ENCODE data around the gene NR2F1-AS1.
"Not testable (repeated sequence)": the region's sequence is repeated elsewhere in the genome, so short reads cannot be mapped to it uniquely, and the experiment has no call there.

The NR2F1-AS1 gene

DNA sequence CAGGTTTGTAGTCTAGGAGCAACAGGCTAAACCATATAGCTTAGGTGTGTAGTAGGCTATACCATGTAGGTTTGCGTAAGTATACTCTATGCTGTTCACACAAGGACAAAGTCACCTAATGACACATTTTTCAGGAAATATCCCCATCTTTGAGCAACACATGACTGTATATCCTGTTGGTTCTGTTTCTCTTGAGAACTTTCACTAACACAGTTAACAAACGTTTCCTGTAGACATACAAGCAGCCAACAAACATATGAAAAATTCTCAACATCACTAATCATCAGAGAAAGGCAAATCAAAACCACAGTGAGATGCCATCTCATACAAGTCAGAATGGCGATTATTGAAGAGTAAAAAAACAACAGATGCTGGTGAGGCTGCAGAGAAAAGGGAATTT lies 68.2 kb downstream of the NR2F1-AS1 start:
- no peak for DNase-seq

DNA sequence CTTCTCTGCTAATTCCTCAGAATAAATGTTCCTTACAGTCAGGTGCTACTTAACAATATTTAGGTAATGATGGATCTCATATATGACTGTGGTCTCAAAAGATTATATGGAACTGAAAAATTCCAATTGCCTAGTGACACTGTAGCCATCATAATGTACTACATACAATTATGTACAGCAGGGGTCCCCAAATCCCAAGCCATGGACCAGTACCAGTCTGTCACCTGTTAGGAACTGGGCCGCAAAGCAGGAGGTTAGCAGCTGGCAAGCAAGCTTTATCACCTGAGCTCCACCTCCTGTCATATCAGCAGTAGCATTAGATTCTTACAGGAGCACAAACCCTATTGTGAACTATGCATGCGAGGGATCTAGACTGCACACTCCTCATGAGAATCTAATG lies 69.6 kb downstream of the NR2F1-AS1 start:
- DNase-seq, result no peak

DNA sequence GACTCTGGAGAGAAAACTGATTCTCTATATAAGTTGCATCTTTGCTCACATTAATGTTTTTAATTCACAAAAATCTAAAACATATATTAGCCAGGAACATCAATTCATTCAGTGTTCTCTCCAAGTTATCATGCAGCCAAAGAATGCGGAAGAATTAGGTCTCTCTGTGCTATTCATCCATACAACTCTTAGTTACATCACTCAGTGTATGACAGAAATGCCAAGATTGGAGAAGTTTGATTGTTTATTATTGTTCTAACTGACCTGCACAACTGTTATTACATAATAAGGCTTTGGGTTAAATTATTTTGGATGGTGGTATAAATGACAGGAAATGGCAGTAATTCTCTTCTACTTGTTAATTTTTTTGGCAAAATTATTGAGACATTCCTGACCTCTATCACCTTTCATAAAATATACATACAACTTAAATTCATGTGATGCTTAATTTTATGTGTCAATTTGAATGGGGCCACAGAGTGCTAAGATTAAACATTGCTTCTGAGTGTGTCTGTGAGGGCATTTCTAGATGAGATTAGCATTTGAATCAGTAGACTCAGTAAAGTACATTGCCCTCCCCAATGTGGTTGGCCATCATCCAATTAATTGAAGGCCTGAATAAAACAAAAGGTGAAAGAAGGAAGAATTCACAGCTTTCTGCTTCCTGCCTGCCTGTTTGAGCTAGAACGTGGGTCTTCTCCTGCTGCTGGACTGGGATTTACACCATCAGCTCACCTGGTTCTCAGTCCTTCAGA lies 70.2 kb downstream of the NR2F1-AS1 start:
- DNase-seq, result no peak

DNA sequence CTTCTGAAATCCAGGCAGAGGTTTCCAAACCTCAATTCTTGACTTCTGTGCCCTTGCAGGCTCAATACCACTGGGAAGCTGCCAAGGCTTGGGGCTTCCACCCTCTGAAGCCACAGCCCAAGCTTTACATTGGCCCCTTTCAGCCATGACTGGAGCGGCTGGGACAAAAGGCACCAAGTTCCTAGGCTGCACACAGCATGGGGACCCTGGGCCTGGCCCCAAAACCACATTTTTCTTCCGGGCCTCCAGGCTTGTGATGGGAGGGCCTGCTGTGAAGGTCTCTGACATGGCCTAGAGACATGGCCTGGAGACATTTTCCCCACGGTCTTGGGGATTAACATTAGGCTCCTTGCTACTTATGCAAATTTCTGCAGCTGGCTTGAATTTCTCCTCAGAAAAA lies 75.5 kb downstream of the NR2F1-AS1 start:
- DNase-seq, result not testable (repeated sequence)

DNA sequence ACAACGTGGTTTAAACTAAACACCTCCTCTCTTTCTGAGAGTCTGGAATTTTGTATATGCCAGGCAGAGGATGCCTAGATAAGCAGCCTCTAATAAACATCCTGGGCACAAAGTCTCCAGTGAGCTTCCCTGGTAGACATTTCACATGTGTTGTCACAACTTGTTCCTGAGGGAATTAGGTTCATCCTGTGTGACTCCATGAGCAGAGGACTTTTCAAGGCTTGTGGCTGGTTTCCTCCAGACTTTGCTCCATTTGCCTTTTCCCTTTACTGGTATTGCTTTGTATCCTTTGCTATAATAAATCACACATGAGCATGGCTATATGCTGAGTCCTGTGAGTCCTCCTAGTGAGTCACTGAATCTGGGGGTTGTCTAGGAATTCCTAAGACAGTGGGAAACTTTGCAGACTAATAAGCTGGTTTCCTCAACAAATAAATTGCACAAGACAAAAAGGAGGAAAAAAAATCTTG lies 77.4 kb downstream of the NR2F1-AS1 start:
- no peak for DNase-seq

- DNase-seq, result no peak
Measured at GRCh38 chr5:93497096-93497495, 83.9 kb downstream of the NR2F1-AS1 start.

DNA sequence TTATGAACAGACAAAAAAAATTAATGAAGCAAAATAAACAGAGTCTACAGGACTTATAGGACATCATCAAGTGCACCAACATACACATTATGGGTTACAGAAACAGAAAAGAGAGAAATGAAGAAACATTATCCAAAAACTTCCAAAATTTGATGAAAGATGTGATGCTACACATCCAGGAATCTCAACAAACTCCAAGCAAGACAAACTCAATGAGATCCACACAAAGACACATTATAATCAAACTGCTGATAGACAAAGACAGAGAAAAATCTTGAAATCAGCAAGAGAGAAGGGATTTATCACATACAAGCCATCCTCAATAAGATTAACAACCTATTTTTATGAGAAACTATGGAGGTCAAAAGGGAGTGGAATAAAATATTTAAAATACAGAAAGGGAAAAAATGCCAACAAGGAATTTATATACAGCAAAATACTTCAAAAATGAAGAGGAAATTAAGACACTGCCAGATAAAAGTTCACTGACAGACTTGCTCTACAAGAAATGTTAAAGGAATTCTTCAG lies 101.0 kb downstream of the NR2F1-AS1 start:
- no peak for DNase-seq

DNA sequence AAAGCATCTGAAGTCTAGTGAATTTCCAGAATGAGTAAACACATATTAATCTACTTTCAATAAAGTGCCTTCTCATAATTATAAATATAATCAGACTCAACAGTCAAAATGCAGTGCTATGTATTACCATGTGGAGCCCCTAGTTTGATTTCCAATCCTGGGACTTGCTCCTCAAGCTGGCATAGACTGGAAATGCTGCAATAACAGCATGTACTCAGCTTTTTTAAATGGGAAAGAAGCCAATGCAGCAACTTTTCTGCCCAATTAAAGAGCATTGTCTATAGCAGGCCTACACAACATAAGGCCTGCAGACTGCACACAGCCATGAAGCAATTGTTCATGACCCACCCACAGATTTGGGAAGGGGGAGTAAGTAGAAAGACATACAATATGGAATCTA lies 103.2 kb downstream of the NR2F1-AS1 start:
- no peak for DNase-seq

- no peak for DNase-seq
Measured at GRCh38 chr5:93476251-93476742, 104.7 kb downstream of the NR2F1-AS1 start.

DNA sequence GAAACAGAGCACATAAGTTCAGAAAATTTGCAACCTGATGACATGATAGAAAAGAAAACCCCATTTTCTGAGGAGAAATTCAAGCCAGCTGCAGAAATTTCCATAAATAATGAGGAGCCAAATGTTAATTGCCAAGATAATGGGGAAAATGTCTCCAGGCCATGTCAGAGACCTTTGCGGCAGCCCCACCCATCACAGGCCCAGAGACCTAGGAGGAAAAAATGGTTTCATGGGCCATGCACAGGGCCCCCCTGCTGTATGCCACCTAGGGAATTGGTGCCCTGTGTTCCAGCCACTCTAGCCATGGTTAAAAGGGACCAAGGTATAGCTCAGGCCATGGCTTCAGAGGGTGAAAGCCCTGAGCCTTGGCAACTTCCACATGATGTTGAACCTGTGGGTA lies 118.1 kb downstream of the NR2F1-AS1 start:
- DNase-seq, result no peak

- no peak for DNase-seq
Measured at GRCh38 chr5:93461756-93462155, 119.3 kb downstream of the NR2F1-AS1 start.

DNA sequence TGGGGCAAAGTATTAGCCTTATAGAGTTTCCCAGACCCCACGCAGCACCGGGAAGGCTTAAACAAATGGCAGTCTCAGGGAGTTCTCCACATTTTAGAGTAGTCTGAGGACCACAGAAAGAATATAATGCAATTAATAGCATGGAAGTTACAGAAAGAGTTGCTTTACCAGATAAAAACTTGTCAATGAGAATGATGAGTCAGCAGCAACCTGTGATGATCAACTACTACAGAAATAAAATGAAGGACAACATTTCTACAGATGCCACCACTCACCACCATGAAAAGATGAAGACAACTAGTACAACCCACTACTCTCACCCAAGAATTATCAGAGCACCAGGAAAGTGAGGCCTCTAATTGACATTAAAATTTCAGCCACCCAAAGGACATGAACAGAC lies 120.7 kb downstream of the NR2F1-AS1 start:
- DNase-seq, result no peak

GRCh38 chr5:93456796-93457195 lies 124.2 kb downstream of the NR2F1-AS1 start:
- DNase-seq, result not testable (repeated sequence)

DNA sequence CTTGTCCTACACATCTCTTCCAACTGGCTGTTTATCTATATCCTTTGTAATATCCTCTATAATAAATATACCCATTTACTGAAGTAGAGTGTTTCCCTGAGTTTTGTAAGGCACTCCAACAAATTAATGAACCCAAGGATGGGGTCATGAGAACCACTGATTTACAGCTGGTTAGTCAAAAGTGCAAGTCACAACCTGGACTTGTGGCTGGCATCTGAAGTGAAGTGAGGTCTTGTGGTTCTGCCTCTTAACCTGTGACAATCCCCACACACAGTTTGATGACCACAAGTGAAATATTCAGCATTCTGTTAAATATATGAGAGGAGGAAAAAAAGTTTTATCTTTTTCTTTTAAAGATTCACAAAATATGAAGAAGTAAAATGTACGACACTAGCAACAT lies 126.1 kb downstream of the NR2F1-AS1 start:
- no peak for DNase-seq

DNA sequence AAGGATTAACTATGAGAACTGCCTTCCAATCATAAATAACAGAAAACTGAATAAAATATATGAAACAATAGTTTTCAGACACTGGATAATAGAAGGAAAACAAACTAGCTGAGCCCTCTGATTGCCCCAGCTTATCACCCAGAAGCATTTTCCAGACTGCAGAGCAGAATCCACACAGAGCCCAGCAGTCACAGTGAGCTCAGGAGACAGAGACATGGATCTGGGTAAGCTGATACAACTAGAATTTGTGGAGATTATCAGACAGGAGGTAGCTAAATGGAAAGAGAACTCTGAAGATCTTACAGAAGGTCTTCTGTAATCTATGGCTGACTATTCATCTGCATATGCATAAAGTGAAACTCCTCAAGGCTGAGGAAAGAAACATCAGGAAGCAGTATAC lies 128.8 kb downstream of the NR2F1-AS1 start:
- DNase-seq, result no peak

DNA sequence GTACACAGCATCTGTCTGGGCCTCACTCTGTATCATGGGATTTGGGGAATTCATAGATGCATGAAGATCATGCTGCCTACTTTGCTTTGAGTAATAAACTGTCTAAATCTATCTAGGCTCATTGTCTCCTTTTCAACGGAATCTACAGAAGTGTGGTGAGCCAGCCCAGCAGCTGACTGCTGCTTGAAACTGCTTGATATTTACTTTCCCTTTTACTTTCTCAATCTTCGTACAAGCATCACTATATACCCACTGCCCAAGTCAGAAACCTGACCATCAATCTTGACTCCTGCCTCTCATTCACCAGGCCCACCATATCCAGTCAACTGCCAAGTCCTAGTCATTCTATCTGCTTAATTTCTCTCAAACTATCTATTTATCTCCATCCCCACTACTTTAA lies 142.9 kb downstream of the NR2F1-AS1 start:
- DNase-seq, result no peak

DNA sequence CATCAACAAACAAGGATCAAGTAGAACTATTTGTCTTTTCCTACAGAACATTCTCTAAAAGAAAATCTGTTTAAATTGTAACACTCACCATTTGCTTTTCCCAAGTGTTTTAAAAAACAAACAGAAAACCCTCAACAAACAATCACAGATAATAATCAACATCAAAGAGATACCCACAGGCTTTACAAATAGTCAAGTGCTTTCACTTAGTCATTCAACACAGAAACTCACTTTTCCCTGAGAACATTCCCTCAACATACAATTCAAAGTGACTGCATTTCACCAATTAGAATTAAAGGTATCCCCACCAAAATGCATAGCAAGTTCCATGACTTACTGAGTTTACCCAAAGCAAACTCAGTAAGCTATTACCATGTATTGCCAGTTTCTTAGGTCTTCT lies 144.9 kb downstream of the NR2F1-AS1 start:
- DNase-seq, result no peak

GRCh38 chr5:93433422-93433821 lies 147.6 kb downstream of the NR2F1-AS1 start:
- DNase-seq, result no peak

DNA sequence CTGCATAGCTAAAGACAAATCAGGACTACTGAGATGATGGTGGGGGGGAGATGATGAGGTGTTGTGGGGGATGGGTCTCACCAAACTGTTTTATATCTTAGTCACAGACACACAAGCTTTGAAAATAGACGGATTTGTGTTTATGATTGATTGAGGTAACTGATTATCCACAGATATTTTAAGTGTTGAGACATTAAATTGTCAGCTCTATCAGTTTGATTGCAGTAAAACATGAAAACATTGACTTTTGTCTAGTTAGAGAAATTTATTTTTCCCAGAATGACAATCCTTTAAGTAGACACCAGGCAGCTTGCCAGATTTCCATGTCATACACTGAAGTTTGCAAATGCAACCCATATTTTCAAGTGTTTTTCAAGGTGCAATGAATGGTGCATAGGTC lies 149.8 kb downstream of the NR2F1-AS1 start:
- no peak for DNase-seq

DNA sequence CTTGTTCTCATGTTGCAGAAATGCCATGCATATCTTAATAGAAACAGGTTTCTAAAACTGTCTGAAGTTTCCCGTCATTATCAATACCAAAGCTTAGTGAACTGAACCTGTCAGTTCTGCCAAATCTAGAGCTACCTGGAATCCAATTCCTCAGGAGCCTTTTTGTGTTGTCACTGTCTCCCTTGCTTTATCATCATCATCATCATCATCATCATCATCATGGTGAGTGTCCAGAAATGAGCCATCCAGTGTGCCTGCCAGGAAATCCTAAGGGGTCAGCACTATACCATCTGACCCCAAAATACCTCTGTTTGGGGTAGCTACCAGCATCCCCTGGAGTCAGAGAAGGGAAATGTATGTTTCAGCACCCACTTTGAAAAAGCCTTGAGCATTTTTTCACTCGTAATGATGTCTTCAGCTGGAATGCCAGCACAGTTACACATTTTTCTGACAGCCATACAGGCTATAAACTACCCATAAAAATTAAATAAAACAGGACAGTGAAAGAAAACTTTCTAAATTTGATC lies 150.3 kb downstream of the NR2F1-AS1 start:
- no peak for DNase-seq

GRCh38 chr5:93430118-93430517 lies 150.9 kb downstream of the NR2F1-AS1 start:
- no peak for DNase-seq

- no peak for DNase-seq
Measured at GRCh38 chr5:93428868-93429267, 152.2 kb downstream of the NR2F1-AS1 start.

DNA sequence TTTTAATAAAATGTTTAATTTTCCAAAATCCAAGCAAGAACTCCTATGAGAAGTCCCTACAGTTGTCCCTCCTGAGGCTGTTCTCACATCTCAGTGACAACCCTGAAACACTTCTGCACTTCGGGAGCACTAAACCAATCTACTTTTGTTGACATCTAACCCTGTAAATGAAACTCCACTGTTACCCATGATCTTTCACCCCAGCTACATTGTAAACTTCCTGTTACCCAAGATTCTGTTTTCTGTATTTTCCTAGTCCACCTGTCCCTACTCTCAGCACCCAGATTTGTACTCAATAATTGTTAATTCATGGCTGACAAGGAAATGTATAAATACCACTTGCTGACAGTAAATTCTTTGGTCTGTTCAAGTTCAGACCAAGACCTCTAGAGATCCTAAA lies 153.7 kb downstream of the NR2F1-AS1 start:
- DNase-seq, result no peak

DNA sequence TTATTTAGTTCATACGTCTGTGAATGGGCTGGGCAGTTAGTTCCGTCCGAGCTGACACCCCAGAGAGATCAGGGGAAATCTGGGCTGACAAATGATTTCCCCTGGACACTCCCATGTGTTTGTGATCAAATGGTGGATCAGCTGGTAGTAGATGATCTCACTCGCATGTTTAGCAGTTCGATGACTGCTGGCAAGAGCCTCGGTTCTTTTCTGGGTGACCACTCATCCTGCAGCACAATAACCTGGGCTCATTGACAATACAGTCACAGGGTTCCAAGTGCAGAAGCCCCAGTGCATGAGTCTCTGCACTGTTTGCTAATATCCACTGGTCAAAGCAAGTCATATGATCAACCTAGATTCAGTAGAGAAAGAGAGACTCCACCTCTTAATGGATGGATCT lies 155.9 kb downstream of the NR2F1-AS1 start:
- DNase-seq, result no peak

Measured in left hindlimb (tissue), 1 donor.